DMS79 (cell line): ENCODE data around the gene FAM170B.

Experiments used
- DNase-seq: peaks from one replicate; lab custom pipeline; 2025; lab: John Stamatoyannopoulos, UW

FAM170B gene

DNA sequence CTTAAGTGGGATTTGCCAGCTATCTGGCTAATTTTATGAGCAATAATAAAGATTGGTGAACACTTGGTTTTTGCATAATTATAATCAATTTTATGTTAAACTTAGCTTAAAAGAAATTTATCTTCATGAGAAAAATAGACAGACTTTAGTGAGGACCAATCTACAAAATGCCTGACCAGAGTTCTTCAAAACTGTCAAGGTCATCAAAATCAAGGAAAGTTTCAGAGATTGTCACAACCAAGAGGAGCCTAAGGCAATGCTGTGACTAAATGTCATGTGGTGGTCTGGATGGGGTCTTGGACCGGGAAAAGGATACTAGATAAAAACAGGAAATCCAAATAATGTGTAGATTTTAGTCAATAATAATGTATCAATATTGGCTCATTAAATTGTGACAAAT lies 17.7 kb upstream of the FAM170B start:
- no peak for DNase-seq

DNA sequence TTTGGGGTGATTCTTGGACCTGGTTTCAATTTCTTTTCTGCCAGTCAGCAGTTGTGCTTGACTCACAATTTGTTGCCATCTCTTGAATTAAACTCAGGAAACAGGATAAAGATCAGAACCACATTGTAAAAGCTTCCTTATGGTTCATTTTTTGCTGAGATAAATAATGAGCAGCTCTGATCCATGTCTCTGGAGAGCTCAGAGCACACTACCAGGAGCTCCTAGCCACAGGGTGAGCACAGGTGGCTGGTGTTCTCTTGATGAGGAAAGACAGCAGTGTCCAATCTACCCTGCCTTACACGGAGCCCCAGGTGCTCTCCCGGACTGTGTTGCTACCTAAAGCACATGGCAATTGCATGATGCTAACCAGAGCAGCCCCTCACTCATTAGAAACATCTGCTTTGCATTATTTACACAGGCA lies 17.2 kb upstream of the FAM170B start:
- DNase-seq: no peak

DNA sequence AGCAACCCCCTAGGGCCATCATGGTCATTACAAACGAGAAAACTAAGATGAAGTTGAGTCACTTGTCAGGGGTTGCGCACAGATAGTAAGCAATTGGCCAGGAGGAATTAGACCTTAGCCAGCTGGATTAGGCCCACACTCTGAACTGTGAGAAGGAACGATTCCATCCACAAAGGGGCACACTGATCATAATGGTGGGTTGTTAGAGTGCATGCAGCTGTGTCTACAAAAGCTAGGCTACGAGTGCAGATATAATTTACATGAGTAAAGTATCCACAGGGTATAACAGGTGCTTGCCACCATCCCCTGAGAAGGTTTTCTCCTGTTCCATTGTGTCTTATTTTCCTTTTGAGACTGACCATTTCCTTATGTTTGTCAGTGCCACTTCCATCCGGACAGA lies 16.6 kb upstream of the FAM170B start:
- no peak for DNase-seq

DNA sequence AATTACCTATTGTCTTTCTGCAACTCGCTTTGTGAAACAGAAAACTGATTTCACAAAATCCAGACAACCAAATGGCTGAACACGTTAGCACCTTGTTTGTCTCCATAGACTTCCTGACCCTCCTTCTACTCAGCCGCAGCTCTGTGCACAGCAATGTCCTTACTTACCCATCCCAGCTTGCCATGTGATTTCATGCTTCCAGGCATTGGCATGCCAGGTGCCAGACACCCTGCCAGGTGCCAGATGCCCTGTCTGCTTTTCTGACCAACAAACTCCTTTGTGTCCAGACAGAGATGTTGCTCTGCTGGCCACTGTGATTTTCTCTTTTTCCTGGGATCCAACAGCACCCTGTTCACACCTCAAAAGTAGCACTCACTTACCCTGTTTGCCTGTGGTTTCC lies 16.1 kb upstream of the FAM170B start:
- no peak for DNase-seq

DNA sequence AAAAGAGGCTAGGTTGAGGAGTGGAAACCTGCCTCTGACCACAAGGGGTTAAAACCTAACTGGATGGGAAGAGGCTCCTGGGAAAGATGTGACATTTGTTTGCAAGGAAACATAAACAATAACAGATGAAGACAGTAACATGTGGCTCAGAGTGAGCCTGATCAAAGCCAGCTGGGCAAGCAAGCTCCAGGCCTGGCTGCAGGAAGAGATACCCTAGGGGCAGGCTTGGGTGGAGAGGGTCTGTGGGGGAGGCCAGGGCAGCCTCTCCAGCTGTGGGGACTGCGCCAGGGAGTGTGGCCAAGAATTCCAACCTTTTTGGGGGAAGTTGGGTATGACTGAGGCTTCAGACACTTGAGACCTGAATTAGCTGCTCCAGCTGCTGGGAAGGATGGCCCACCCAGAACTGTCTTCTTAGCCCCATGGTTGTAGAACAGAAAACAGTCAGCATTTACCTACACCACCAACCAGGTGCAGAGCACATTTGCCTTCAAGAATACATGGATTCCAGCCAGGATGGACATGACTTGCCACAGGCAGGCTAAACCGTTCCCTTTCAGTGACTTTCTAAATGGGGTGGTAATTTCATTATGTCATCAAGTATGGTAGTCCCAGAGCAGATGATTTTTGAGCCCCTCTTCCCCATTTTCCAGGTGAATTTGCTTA lies 10.4 kb upstream of the FAM170B start:
- DNase-seq: no peak

DNA sequence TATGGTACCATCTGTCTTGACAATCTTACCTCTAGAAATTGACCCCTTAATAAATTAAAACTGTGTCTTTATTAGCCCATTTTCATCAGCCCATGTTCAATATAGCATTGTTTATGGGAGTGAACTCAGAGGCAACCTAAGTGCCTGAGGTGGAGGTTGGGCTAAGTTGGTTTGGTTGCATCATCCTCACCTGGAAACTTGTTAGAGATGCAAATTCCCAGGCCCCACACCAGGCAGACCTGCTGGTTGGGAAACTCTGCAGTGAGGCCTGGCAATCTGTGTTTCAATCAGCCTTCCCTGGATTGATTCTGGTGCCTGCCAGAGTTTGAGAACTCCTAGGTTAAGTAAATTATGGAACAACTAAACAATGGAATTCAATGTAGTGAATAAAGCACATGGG lies 9.4 kb upstream of the FAM170B start:
- no peak for DNase-seq

DNA sequence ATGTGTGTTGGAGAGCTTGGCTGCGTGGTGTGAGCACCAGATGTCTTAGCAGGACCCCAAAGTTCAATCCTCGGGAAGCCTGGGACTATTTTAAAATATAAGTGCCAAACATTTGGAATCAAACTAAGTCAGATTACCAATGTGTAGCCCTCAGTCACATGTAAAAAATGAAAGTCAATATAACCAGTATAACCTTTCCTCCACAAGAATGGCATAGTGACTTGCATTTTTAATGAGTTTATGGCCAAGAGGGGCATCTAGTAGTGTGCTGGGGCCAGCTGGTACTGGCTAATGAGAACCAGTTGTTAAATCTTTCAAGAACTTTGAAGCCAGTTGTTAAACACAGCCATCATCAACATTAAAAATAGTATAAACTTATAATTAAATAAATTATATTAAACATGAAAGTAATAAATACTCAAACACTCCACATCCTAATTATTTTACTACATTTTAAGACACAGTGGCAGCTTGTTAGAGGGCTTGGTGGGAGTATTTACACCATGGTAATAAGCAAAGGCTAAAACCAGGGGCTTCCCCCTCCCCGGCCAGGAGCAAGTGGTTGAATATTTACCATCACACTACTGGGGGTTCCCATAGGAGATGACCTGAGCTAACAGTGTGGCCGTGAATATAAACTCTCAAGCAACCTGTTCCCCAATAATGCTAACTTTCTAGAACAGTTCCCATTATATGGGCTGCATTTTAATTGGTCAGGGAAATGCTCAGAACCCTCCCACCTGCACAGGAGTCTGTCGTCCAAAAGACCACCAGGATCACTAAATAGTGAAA lies 7.9 kb upstream of the FAM170B start:
- no peak for DNase-seq

DNA sequence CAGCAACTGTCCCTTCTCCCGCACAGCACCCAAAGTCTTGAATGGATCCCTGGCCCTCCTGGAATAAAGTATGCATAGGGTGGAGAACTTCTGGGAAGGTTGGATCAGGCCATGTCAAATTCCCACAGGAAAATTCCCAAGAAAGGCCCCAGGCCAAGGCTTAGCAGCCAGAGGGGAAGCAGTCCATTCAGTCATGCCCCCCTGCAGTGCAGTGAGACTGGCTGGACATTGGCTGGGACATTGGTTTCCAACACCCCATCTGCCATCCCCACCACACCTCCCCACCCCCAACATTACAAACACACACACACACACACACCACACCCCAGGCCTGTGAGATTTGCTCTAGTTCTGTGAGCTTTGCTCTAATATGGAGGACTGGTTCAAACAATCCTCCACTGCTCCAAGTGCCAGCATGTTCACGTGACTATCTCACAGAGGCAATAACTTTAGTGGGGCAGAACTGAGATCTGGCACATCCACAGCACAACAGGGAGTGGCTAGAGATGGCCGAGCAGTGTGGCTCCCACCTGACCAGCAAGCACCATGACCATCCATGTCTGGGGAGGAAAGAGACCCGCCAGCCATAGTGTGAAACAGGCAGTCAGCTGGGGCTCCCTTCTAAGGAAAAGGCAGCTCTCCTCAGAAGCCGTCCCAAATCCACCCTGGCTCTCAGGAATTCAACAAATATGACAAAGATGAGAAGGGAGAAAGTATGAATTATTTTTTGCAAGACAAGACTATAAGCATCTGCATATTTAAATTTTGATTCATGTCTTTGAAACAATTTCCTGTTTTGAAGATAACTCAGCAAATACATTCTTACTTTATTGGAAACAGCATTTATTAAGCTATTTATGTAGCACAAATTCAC lies 6.7 kb upstream of the FAM170B start:
- DNase-seq: no peak

DNA sequence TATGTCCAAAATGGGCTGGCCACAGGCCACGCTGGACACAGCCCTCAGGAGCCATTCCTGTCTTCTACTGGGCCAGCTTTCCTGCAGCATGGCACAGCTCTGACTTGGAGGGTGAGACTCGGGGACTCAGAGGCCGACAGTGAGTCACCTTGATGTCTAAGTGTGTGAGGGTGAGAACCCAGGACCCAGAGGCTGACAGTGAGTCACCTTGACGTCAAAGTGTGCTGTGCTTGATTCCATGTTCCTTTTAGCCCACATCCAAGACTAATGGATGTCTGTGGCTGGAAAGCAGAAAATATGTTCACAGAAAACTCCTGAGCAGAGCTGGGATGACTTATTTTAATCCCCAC lies 6.0 kb upstream of the FAM170B start:
- no peak for DNase-seq

DNA sequence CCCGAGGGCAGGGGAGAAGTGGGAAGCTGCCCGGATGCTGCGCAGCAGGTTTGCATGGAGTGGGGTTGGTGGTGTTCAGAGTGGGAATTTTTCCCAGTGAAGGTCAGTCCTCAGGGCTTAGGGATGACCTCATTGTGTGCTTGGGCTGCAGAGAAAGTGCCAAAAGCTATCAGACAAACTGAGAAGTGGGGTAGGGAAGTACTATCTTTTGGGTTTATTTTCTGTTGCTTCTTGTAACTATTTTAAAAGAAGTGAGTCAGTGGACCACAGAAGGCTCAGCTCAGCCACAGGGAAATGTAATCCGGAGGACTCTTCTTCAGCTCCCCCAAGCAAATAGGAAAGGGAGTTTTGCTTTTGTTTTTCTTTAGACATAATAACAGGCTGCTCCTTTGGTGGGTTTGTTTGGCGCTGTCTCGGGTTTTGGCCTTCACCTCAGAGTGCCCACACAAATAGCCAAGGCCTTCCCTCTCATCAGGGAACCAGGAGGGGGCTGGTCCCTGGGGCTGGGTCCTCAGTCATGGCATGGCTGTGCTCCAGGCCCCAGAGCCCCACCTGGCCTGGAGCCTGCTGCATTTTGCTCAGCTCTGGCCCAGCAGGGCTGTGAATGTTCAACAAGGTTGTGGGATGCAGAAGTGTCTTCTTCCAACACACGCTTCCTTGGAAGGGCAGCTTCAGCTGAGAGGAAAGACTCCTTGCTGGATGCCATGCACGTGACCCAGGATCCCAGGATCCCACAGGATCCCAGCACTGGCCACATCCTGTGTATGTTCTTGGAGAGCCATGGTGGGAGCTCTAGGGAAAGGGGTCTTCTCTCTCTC lies 5.4 kb upstream of the FAM170B start:
- no peak for DNase-seq

DNA sequence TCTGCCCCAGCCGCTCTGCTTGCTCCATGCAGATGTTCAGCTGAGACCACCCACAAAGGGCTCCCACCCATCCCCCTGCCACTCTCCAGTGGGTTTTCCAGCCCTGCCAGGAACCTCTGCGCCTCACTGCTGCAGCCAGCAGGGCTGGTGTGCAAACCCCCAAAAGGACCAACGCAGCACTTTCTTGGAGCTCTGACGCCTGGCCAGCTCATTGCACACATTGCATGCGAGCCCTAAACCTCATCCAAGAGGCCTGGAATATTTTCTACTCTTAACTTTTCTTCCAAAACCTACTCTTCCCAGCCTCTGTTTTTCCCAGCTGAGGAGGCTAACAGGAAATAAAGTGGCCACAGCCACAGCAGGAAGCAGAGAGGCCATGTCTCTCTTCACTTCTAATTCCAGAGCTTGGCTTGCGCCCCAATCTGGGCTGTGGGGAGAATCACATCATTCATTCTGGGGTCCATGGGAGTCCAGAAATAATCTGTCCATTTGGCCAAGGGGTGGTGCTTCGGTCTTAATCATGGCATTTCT lies 4.6 kb upstream of the FAM170B start:
- DNase-seq: no peak

DNA sequence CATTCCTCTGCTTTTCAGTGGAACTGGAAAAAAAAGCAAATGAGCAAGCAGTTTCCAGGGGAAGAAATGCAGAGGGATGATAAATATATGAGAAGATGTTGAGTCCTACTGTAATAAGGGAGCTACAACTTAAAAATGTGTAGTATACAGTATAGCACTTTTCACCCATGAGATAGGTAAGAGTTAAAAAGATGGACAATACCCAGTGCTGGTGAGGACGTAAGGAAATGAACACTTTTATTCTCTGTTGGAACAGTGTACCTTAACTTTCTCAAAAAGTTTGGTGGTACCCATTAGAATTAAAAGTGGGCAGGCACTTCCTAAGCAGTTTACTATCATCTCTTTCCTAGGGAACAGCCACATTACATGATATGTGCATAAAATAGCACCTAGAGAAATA lies 2.7 kb upstream of the FAM170B start:
- no peak for DNase-seq

DNA sequence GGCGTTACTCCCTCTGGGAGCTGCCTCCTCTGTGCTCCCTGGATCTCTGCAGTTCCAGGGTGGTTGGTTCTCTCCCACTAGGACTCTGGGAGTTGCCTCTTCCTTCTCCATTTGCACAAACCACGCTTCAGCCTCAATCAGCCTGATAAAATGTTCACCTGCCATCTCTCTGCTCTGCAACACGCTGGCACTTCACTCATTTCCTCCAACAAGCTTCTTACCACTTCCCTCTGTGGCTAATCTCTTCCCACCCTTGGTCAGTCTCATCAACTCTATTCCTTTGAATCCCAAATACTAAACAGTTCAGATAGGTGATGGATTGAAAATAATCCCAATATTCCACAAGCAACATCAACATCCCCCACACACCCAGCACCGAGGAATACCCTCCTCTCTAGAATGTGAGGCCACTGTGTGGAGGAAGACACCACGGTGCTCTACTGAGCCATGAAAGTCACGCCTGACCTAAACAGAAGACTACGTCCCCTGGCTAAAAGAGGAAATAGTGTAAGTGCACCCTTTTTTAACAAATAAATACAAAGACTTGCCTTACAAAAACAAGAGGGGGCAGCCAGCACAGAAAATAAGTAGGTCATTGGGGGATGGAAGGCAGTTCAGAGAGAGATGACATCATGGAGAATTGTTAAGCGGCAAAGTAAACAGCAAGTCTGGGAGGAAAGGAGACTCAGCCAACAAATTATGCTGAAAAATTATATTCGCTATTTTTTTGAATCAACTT lies 1.9 kb upstream of the FAM170B start:
- no peak for DNase-seq

DNA sequence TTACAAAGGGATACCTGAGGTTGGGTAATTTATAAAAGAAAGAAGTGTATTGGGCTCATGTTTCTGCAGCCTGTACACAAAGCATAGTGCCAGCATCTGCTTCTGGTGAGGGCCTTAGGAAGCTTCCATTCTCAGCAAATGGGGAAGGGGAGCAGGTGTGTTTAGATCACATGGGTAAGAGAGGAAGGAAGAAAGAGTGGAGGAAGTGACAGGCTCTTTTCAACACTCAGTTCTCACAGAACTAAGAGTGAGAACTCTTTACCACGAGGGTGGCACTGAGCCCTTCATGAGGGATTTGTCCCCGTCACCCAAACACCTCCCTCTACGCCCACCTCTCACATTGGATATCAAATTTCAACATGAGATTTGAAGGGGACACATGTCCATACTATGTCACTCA lies 506 bp upstream of the FAM170B start:
- DNase-seq: no peak

DNA sequence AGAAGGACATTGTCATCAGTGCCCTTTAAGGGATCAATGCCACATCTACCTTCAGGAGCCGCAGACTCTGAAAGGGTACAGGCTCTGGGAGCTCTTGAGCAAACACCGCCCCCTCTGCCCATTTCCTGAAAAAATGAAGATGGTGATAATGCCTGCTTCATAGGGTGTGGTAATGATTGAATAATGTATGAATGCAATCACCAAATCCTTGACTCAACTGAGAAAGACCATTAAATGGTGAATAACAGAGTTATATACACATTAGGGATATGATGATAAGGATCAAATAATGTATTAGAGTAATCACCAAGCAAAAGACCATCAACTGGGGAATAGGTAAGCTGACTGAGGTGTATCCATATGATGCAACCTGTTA lies 1.5 kb downstream of the FAM170B start:
- DNase-seq: no peak

DNA sequence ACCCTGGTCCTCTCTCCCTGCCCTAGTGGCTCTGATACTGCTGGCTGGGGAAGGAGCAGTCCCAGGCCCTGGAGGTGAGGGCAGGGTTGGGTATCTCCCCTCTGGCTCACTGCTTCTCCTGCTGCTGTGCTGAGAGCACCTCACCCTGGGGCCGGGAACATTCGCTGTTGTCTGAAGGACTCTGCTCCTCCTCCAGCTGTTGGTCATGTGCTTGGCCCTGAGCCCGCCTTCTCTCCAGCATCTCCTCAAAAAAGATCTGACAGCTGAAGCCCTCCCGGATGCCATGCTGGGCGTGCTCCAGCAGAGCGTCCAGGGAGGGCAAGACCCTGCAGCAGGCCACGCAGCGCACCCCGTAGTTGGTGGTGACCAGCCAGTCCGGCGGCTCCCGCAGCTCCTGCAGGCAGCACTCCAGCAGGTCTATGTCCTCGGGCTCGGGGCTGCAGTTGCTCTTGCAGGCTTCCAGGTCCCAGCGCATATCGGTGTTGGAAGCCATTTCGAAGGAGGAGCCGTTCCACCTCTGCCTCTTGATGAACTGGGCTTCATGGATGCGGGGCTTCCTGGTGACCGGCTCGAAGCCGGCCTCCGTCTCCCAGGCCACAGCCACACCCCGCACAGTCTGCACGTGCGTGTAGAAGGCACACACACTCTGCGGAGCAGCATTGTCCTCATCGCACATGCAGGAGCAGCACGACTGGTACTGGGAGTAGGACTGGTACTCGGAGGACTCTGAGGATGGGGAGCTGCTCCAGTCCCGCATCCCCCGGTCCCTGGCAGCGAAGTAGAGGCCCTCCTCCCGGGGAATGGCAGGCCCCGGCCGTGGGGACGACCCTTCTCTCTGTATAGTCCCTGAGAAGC lies 2.1 kb downstream of the FAM170B start:
- no peak for DNase-seq

DNA sequence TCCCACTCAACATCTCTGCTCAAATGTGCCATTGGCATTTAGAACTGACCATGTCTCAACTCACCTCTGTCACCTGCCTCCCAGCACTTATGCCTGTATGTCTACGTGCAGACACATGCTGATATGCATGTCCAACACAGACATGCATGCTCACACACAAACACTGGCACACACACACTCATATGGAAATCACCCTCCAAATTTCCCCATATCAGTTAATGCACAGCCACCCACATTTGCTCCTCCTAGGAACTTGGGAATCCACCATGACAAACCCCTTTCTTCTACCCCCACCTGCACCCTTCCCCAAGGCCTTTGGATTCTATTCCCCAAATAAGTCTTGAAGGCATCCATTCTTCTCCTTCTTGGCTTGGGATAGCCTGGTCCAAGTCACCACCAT lies 4.4 kb downstream of the FAM170B start:
- no peak for DNase-seq

DNA sequence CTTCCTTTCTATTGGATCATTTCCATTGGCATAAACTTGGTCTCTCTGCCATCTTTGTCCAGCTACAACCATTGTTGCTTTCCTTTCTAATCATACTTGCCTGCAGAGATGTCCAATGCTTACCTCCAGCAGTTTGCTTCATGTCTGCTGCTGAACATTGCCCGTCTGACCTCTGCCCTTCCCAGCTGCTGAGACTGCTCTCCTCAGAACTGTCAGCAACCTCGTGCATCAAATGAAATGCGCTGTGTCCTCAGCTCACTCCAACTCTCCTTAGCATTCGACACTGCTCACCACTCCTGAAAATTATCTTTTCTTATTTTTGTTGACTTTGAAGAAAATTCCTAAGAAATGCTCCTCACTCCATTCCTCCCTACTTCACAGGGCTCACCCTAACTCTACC lies 5.0 kb downstream of the FAM170B start:
- DNase-seq: no peak

DNA sequence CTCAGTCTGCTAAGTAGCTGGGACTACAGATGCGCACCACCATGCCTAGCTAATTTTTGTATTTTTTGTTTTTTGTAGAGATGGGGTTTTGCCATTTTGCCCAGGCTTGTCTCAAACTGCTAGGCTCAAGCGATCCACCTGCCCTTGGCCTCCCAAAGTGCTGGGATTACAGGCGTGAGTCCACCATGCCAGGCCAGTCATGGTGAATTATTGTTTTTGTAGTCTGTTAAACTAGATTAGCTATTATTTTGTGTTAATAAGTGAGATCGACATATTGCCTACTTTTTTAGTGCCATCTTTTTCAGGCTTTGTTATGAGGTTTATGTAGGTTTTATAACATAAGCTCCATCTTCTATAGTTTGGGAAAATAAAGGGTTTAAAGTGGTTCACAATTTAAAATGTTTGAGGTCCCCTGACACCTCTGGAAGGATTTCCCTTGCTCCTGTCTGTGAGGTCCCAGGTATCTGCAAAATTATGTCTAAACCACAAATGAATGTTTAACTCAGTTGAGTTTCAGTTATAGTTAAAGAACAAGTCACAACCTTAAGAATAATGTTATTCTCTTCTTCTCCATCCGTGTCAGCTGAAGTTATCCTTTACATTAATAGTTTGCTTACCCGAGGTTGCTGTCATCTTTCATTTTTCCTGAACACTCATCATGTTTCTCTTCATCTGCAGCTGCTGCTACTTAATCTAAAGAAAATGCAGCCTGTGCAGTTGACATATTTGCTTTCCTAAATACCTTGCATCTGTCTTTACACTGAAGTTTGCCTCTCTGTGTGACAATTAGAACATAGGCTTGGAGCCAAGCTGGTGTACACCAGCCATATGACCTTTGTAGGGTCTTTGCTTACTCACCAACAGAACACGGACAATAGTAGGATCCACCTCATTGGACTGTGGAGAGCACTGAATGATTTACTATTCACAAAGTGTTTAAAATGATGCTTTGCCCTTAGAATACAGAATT lies 9.6 kb downstream of the FAM170B start:
- DNase-seq: no peak
